Pancreas (tissue), 10 donors: ENCODE results near the gene ADGRD2. TPM values are rescaled to one million over a fixed set of nuclear protein-coding genes. Genes with fewer than 3 reads are reported as not detected.

ENCODE experiments used
- ATAC-seq, 4 donors: fragments of 200-7000 bp; cut with Tn5 transposase; one replicate each; pipeline versions ENCODE4 v1.8.0 to v1.9.1; 2020; ENCODE audit warnings: mild to moderate bottlenecking in 4 of 4, moderate library complexity in 4 of 4
- DNase-seq, 6 donors: peaks; one replicate each; pipeline ENCODE4 v3.0.0-alpha.2; 2020
- FAIRE-seq: peaks from 2 replicates; lab custom pipeline; 2012; peaks lifted over from hg19 to GRCh38; lab: Jason Lieb, UNC
- H3K27ac ChIP-seq, 4 donors: fragments of 200-600 bp; sonication (generic); 1 replicate in 3 of 4; 2 replicates in 1 of 4; pipeline versions ENCODE4 v1.5.0 to v1.8.0; 2020
- H3K27me3 ChIP-seq, 4 donors: fragments of 200-600 bp; one replicate each; pipeline ENCODE4 v1.8.0; 2021
- H3K36me3 ChIP-seq, 3 donors: fragments of 200-600 bp; sonication (generic) in 1 of 3; one replicate each; pipeline versions ENCODE4 v1.5.0 to v1.8.0; 2020 to 2021
- H3K4me1 ChIP-seq, 3 donors: fragments of 200-600 bp; one replicate each; pipeline ENCODE4 v1.8.0; 2021
- H3K4me3 ChIP-seq, 4 donors: fragments of 200-600 bp; sonication (generic) in 2 of 4; one replicate each; pipeline versions ENCODE4 v1.5.0 to v1.8.0; 2020 to 2021
- H3K9me3 ChIP-seq, 4 donors: fragments of 200-600 bp; one replicate each; pipeline ENCODE4 v1.8.0; 2021
- CTCF ChIP-seq, 4 donors: fragments of 200-600 bp; sonication (generic) in 3 of 4; IDR thresholded peaks; one replicate each; pipeline versions ENCODE4 v1.5.0 to v1.8.0; 2021; ENCODE audit warnings: antibody characterized with exemption in 4 of 4
- WGBS, 2 donors: extraction: QIAGEN DNeasy Blood & Tissue Kit; methylation state at CpG; one replicate each; pipeline ENCODE4 v1.1.7; 2013; 5-methylcytosine and 5-hydroxymethylcytosine counted together
- intact Hi-C, 3 donors: fragments of 100-400 bp; cut with DNase I; formaldehyde crosslinking; loops; one replicate each; pipeline versions ENCODE4 v1.11.1 to v1.14.2; 2022
- polyA plus RNA-seq, 2 donors: library from polyadenylated mRNA; stranded (reverse); fragments of 200-250 nt; gene quantifications; one replicate each; pipeline ENCODE4 v1.2.3, GENCODE V29; 2013
- total RNA-seq, 6 donors: library from RNA; stranded (reverse); fragmentation: NEBNext Ultra II Directional in 4 of 6; extraction: Animal tissue kit (Norgen Biotek cat#: 25700) in 4 of 6; gene quantifications; one replicate each; pipeline versions ENCODE4 v1.2.1 to v1.2.4, GENCODE V29; 2021 to 2023
- donor health status: healthy with polysubstance abuse.
- donor health status: DM: no; HTN: no; CAD: no; lungs with moderate emphysema.
- donor health status: DM: no; HTN: no; CAD: no.
- donor health status: control.
- donor health status: control.
- donor health status: Bipolar disorder and iron deficiency.
- donor health status: DM: yes; HTN: yes; CAD: no.
- donor health status: DM: no; HTN: no; CAD: no.
- donor health status: DM: no; HTN: no; CAD: no.
- donor health status: DM: yes; HTN: yes; CAD: no.

Gene ADGRD2
- total and polyA plus RNA-seq, 8 donors = 0.23 TPM; not detected in 7

- H3K36me3 ChIP-seq = no peaks in the 10 kb centered on the region
- TF ChIP-seq CTCF (IDR thresholded peaks at IDR 0.05) = no peak
- peaks cover 0 to 4% (median 3%) of the 10 kb centered on the region in 3 donors for H3K4me1 ChIP-seq
- intact Hi-C loops = no loop called here
- no peak overlapping the region for H3K4me3 ChIP-seq
- WGBS, 2 donors = 64 to 68% methylated on average over 11 of the region's 11 CpGs
- H3K27ac ChIP-seq = no peak overlapping the region
- no peak for FAIRE-seq
- DNase-seq = no peak
- ATAC-seq = no peak
- H3K9me3 ChIP-seq = no peaks in the 10 kb centered on the region
- H3K27me3 ChIP-seq = peaks cover 0 to 23% (median 5%) of the 10 kb centered on the region in 4 donors
Observed at GRCh38 chr9:124501771-124502320, 51.6 kb downstream of the ADGRD2 start.

- Histone ChIP-seq H3K4me3 (no peak overlapping the region), H3K27me3 (peaks cover 0 to 23% (median 5%) of the 10 kb centered on the region in 4 donors), H3K27ac (no peak overlapping the region), H3K9me3 (no peaks in the 10 kb centered on the region), H3K4me1 (peaks cover 0 to 4% (median 3%) of the 10 kb centered on the region in 3 donors), H3K36me3 (no peaks in the 10 kb centered on the region)
- DNase-seq = peak in 2 of 6 donors; percentile 53 to 59
- no peak for FAIRE-seq
- no peak for ATAC-seq
- no peak for TF ChIP-seq CTCF (IDR thresholded peaks at IDR 0.05)
- intact Hi-C loops = no loop called here
- 12% methylated on average over 82 to 96 of the region's 96 CpGs for WGBS, 2 donors
Observed at GRCh38 chr9:124502711-124503702, 52.8 kb downstream of the ADGRD2 start.

GRCh38 chr9:124503713-124504529 is 53.7 kb downstream of the ADGRD2 start:
- H3K4me1 ChIP-seq = peaks cover 0 to 4% (median 3%) of the 10 kb centered on the region in 3 donors
- 4 to 7% methylated on average over 53 to 76 of the region's 76 CpGs for WGBS, 2 donors
- DNase-seq (peak in 2 of 6 donors; percentile 49 to 56), ATAC-seq (no peak), FAIRE-seq (no peak)
- no peaks in the 10 kb centered on the region for H3K36me3 ChIP-seq
- intact Hi-C loops = no loop called here
- H3K4me3 ChIP-seq = peak overlapping the region in 2 of 4 donors; percentile 14 to 34
- H3K27me3 ChIP-seq = peaks cover 0 to 23% (median 5%) of the 10 kb centered on the region in 4 donors
- no peak for TF ChIP-seq CTCF (IDR thresholded peaks at IDR 0.05)
- no peaks in the 10 kb centered on the region for H3K9me3 ChIP-seq
- H3K27ac ChIP-seq = no peak overlapping the region

GRCh38 chr9:124504530-124505005 is 54.3 kb downstream of the ADGRD2 start:
- no peak for DNase-seq
- Histone ChIP-seq H3K27ac (no peak overlapping the region), H3K27me3 (peaks cover 0 to 23% (median 5%) of the 10 kb centered on the region in 4 donors), H3K4me1 (peaks cover 0 to 4% (median 3%) of the 10 kb centered on the region in 3 donors), H3K9me3 (no peaks in the 10 kb centered on the region), H3K36me3 (no peaks in the 10 kb centered on the region), H3K4me3 (peak overlapping the region in 2 of 4 donors; percentile 14 to 34)
- no peak for TF ChIP-seq CTCF (IDR thresholded peaks at IDR 0.05)
- no peak for ATAC-seq
- FAIRE-seq = no peak
- WGBS, 2 donors = 0 to 2% methylated on average over 3 to 80 of the region's 81 CpGs
- intact Hi-C loops = no loop called here
